ENCODE measurements around the gene DYRK1B. TPM values are rescaled to one million over a fixed set of nuclear protein-coding genes. Genes with fewer than 3 reads are reported as not detected.
A peak's percentile ranks its signal among the peaks of the same experiment; 100 is the strongest.
"Not testable (repeated sequence)": the region's sequence is repeated elsewhere in the genome, so short reads cannot be mapped to it uniquely, and the experiment has no call there.

The DYRK1B gene
- total RNA-seq, 1 donor from 2014 or later, result 7.8 TPM

- no peak overlapping the region for H3K27ac Mint-ChIP-seq
- Histone ChIP-seq H2AFZ (replicated peaks) (no peak overlapping the region), H3K9me3 (ENCODE audit: low read depth) (no peaks in the 10 kb centered on the region), H3K27me3 (no peaks in the 10 kb centered on the region), H3K79me2 (ENCODE audit: low read depth) (no peaks in the 10 kb centered on the region), H3K4me3 (no peak overlapping the region), H3K4me2 (no peak overlapping the region), H3K4me1 (no peaks in the 10 kb centered on the region), H3F3A (ENCODE audit: low read depth) (no peaks in the 10 kb centered on the region), H3K9ac (no peak overlapping the region), H4K20me1 (ENCODE audit: low read depth) (no peaks in the 10 kb centered on the region), H3K36me3 (no peaks in the 10 kb centered on the region), H3K27ac (no peak overlapping the region)
- no peak for TF ChIP-seq CTCF (IDR thresholded peaks at IDR 0.05)
- TF ChIP-seq EZH2 (IDR thresholded peaks at IDR 0.05), result no peak
- no peak for TF ChIP-seq EZH2phosphoT487 (IDR thresholded peaks at IDR 0.05)
- H3K9me3 Mint-ChIP-seq, result peaks cover 2% of the 10 kb centered on the region
- no peaks in the 10 kb centered on the region for H3K4me1 Mint-ChIP-seq
- H3K4me3 Mint-ChIP-seq, result no peak overlapping the region
- DNase-seq (ENCODE audit: low spot score), result no peak
- H3K36me3 Mint-ChIP-seq, result no peaks in the 10 kb centered on the region
- peaks cover 2% of the 10 kb centered on the region for H3K27me3 Mint-ChIP-seq (ENCODE audit: insufficient read depth, low read depth)
Measured at GRCh38 chr19:39809368-39809767, 24.6 kb downstream of the DYRK1B start.

- not testable (repeated sequence) for H2AFZ ChIP-seq (replicated peaks); H3K4me3 Mint-ChIP-seq; H3F3A ChIP-seq (ENCODE audit: low read depth); H3K79me2 ChIP-seq (ENCODE audit: low read depth); H3K4me2 ChIP-seq; DNase-seq (ENCODE audit: low spot score); H3K27me3 ChIP-seq; H3K4me1 ChIP-seq; H3K36me3 Mint-ChIP-seq; H3K4me1 Mint-ChIP-seq; H3K9me3 ChIP-seq (ENCODE audit: low read depth); H3K27me3 Mint-ChIP-seq (ENCODE audit: insufficient read depth, low read depth); H3K27ac ChIP-seq; H4K20me1 ChIP-seq (ENCODE audit: low read depth); H3K36me3 ChIP-seq; H3K9ac ChIP-seq; H3K9me3 Mint-ChIP-seq; H3K4me3 ChIP-seq; H3K27ac Mint-ChIP-seq
Measured at GRCh38 chr19:39808688-39809087, 25.3 kb downstream of the DYRK1B start.

- Histone ChIP-seq H3K4me3 (no peak overlapping the region), H3K27ac (no peak overlapping the region), H3F3A (ENCODE audit: low read depth) (no peaks in the 10 kb centered on the region), H4K20me1 (ENCODE audit: low read depth) (no peaks in the 10 kb centered on the region), H3K36me3 (no peaks in the 10 kb centered on the region), H3K4me1 (peaks cover 2% of the 10 kb centered on the region), H3K9ac (no peak overlapping the region), H3K4me2 (no peak overlapping the region), H2AFZ (replicated peaks) (no peak overlapping the region), H3K27me3 (no peaks in the 10 kb centered on the region), H3K9me3 (ENCODE audit: low read depth) (no peaks in the 10 kb centered on the region), H3K79me2 (ENCODE audit: low read depth) (no peaks in the 10 kb centered on the region)
- Mint-ChIP-seq H3K27me3 (ENCODE audit: insufficient read depth, low read depth) (peaks cover 2% of the 10 kb centered on the region), H3K9me3 (peaks cover 2% of the 10 kb centered on the region), H3K27ac (no peak overlapping the region), H3K36me3 (no peaks in the 10 kb centered on the region), H3K4me3 (no peak overlapping the region), H3K4me1 (no peaks in the 10 kb centered on the region)
- DNase-seq (ENCODE audit: low spot score), result no peak
- TF ChIP-seq EZH2 (IDR thresholded peaks at IDR 0.05) (no peak), CTCF (IDR thresholded peaks at IDR 0.05) (no peak), EZH2phosphoT487 (IDR thresholded peaks at IDR 0.05) (no peak)
Measured at GRCh38 chr19:39807846-39808364, 26.1 kb downstream of the DYRK1B start.

GRCh38 chr19:39805104-39805503 is 28.9 kb downstream of the DYRK1B start:
- no peak overlapping the region for H2AFZ ChIP-seq (replicated peaks)
- Mint-ChIP-seq H3K4me1 (no peaks in the 10 kb centered on the region), H3K27ac (peak overlapping the region; percentile 69)

More at GRCh38 chr19:39805104-39805503, 28.9 kb downstream of the DYRK1B start:
- peaks cover 4% of the 10 kb centered on the region for H3K27me3 Mint-ChIP-seq (ENCODE audit: insufficient read depth, low read depth)
- H3K27me3 ChIP-seq, result no peaks in the 10 kb centered on the region
- no peaks in the 10 kb centered on the region for H3K79me2 ChIP-seq (ENCODE audit: low read depth)
- H3K4me3 ChIP-seq, result no peak overlapping the region
- no peak for DNase-seq (ENCODE audit: low spot score)
- no peaks in the 10 kb centered on the region for H3K36me3 Mint-ChIP-seq
- H3F3A ChIP-seq (ENCODE audit: low read depth), result no peaks in the 10 kb centered on the region
- H3K36me3 ChIP-seq, result no peaks in the 10 kb centered on the region
- no peak overlapping the region for H3K4me3 Mint-ChIP-seq
- H3K27ac ChIP-seq, result no peak overlapping the region
- no peak overlapping the region for H3K9ac ChIP-seq
- no peak overlapping the region for H3K4me2 ChIP-seq
- H3K9me3 Mint-ChIP-seq, result peaks cover 2% of the 10 kb centered on the region
- H3K4me1 ChIP-seq, result peaks cover 5% of the 10 kb centered on the region
- no peaks in the 10 kb centered on the region for H3K9me3 ChIP-seq (ENCODE audit: low read depth)
- H4K20me1 ChIP-seq (ENCODE audit: low read depth), result no peaks in the 10 kb centered on the region
- TF ChIP-seq EZH2 (IDR thresholded peaks at IDR 0.05) (no peak), EZH2phosphoT487 (IDR thresholded peaks at IDR 0.05) (no peak), CTCF (IDR thresholded peaks at IDR 0.05) (no peak)

All from neural progenitor cell (in vitro differentiated cells).